ENCODE measurements around the gene MYNN.

Gene MYNN

DNA sequence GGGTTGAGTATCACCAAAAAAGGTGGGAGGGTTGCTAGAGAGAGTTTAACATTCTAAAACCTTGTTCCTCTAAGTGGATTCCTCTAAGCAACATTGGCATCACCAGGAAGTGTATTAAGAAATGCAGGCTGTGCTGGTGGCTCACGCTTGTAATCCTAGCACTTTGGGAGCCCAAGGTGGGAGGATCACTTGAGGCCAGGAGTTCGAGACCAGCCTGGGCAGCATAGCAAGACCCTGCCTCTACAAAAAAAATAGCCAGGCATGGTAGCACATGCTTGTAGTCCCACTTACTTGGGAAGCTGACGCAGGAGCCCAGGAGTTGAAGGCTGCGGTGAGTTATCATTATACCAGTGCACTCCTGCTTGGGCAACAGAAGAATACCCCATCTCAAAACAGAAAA is 4.6 kb downstream of the MYNN start:
- POLR2A ChIA-PET, result no interaction called here
- no peak overlapping the region for H3K27ac ChIP-seq (ENCODE audit: extremely low read depth, low read depth, low read length)
- H3K36me3 ChIP-seq (ENCODE audit: control insufficient read depth in 2 of 2, insufficient read depth in 1 of 2, low read length in 2 of 2), result peaks cover 25 to 83% of the 10 kb centered on the region in 2 experiments
- H3K9me3 ChIP-seq (ENCODE audit: control insufficient read depth, insufficient read depth, low read depth, low read length), result no peaks in the 10 kb centered on the region
- no peaks in the 10 kb centered on the region for H3K4me1 ChIP-seq (ENCODE audit: control insufficient read depth, insufficient read depth, low read length)
- TF ChIP-seq ZNF121 (tag by site-specific recombination; IDR thresholded peaks at IDR 0.05) (peak; percentile 64; the same call in 1 of the 2 replicates), ZNF18 (tag by site-specific recombination; IDR thresholded peaks at IDR 0.05) (no peak)
- CTCF ChIA-PET, result interaction anchor here (0.5 to 0.6 kb wide), 2 partner anchors 361 to 1614 kb away, joined by 3 read pairs; no protein-coding TSS in a partner anchor
- H3K4me3 ChIP-seq (ENCODE audit: low read depth, low read length), result no peak overlapping the region

- Histone ChIP-seq H3K4me3 (ENCODE audit: low read depth, low read length) (no peak overlapping the region), H3K36me3 (ENCODE audit: control insufficient read depth in 2 of 2, insufficient read depth in 1 of 2, low read length in 2 of 2) (peaks cover 40 to 90% of the 10 kb centered on the region in 2 experiments), H3K4me1 (ENCODE audit: control insufficient read depth, insufficient read depth, low read length) (no peaks in the 10 kb centered on the region), H3K27ac (ENCODE audit: extremely low read depth, low read depth, low read length) (no peak overlapping the region), H3K9me3 (ENCODE audit: control insufficient read depth, insufficient read depth, low read depth, low read length) (no peaks in the 10 kb centered on the region)
- ChIA-PET POLR2A (no interaction called here), CTCF (no interaction called here)
- no peak for TF ChIP-seq ZNF600 (tag by site-specific recombination; IDR thresholded peaks at IDR 0.05)
- TF ChIP-seq ZNF366 (tag by site-specific recombination; conservative IDR thresholded peaks at IDR 0.05), result no peak
- TF ChIP-seq ZNF518A (tag by site-specific recombination; conservative IDR thresholded peaks at IDR 0.05; ENCODE audit: low read depth), result no peak
- TF ChIP-seq, protein P1, sequence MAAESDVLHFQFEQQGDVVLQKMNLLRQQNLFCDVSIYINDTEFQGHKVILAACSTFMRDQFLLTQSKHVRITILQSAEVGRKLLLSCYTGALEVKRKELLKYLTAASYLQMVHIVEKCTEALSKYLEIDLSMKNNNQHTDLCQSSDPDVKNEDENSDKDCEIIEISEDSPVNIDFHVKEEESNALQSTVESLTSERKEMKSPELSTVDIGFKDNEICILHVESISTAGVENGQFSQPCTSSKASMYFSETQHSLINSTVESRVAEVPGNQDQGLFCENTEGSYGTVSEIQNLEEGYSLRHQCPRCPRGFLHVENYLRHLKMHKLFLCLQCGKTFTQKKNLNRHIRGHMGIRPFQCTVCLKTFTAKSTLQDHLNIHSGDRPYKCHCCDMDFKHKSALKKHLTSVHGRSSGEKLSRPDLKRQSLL (tag by site-specific recombination; IDR thresholded peaks at IDR 0.05), result no peak
- no peak for TF ChIP-seq ZNF785 (tag by site-specific recombination; IDR thresholded peaks at IDR 0.05)
- TF ChIP-seq ZNF561 (tag by site-specific recombination; IDR thresholded peaks at IDR 0.05; ENCODE audit: borderline replicate concordance), result no peak
- TF ChIP-seq ZNF510 (tag by site-specific recombination; IDR thresholded peaks at IDR 0.05; ENCODE audit: insufficient replicate concordance), result no peak
- TF ChIP-seq ZNF121 (tag by site-specific recombination; IDR thresholded peaks at IDR 0.05), result no peak
- TF ChIP-seq ZNF23 (tag by site-specific recombination; IDR thresholded peaks at IDR 0.05; ENCODE audit: borderline replicate concordance), result no peak
- no peak for TF ChIP-seq ZNF155 (tag by site-specific recombination; IDR thresholded peaks at IDR 0.05)
These were observed 7.5 kb downstream of the MYNN start for GRCh38 chr3:169780742-169781141.

DNA sequence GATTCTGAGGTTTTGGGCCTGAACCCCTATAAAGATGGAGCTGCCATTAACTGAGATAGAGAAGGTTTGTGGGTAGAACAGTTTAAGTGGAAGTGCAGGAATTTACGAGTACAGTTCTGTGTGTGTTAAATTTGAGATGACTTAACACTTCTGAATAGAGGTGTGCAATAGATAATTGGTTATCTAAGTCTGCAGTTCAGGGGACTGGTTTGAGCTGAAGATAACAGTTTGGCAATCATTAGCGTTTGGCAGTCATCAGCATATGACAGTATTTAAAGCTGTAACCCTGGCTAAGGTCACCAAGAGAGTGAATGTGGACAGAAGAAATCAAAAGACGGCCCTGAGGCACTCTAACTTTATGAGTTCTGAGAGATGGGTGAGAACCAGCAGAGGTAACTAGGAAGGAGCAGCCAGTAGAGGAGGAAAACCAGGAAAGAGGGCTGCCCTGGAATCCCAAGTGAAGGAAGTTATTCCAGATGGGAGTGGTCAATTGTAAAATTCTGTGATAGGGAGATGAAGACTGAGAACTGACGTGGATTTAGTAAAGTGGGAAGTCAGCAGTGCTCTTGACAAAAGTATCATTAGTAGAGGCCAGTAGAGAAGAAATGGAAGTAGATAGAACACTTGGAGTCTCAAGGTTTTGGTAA is 8.1 kb downstream of the MYNN start:
- ChIA-PET POLR2A (no interaction called here), CTCF (no interaction called here)
- TF ChIP-seq ZNF660 (tag by site-specific recombination; IDR thresholded peaks at IDR 0.05) (no peak), ZNF664 (tag by site-specific recombination; IDR thresholded peaks at IDR 0.05) (peak; percentile 20; the same call in 1 of the 2 replicates)
- no peak overlapping the region for H3K4me3 ChIP-seq (ENCODE audit: low read depth, low read length)
- no peaks in the 10 kb centered on the region for H3K4me1 ChIP-seq (ENCODE audit: control insufficient read depth, insufficient read depth, low read length)
- H3K9me3 ChIP-seq (ENCODE audit: control insufficient read depth, insufficient read depth, low read depth, low read length), result no peaks in the 10 kb centered on the region
- peaks cover 40 to 90% of the 10 kb centered on the region in 2 experiments for H3K36me3 ChIP-seq (ENCODE audit: control insufficient read depth in 2 of 2, insufficient read depth in 1 of 2, low read length in 2 of 2)
- H3K27ac ChIP-seq (ENCODE audit: extremely low read depth, low read depth, low read length), result no peak overlapping the region
